ENCODE measurements around the gene ESRRA.
A peak's percentile ranks its signal among the peaks of the same experiment; 100 is the strongest.

The ESRRA gene

GRCh38 chr11:64305075-64305690 lies at the start of gene ESRRA:
Gene ESRRA, plus strand, starts transcription at chr11:64305524. Its CDS starts 1,656 bp downstream, at chr11:64307180.
- peak within 1 kb of the TSS; percentile 69 for H3K4me3 ChIP-seq (ENCODE audit: low read depth, low read length)
- TF ChIP-seq CTCF (IDR thresholded peaks at IDR 0.05; ENCODE audit: control insufficient read depth, extremely low read depth, insufficient read depth), result no peak
- peak; percentile 86 for DNase-seq (ENCODE audit: low read depth)

GRCh38 chr11:64256300-64256699 lies 49.0 kb upstream of the ESRRA start:
- H3K4me3 ChIP-seq (ENCODE audit: low read depth, low read length), result no peak overlapping the region
- DNase-seq (ENCODE audit: low read depth), result no peak
- no peak for TF ChIP-seq CTCF (IDR thresholded peaks at IDR 0.05; ENCODE audit: control insufficient read depth, extremely low read depth, insufficient read depth)

- H3K4me3 ChIP-seq (ENCODE audit: low read depth, low read length), result no peak overlapping the region
- no peak for DNase-seq (ENCODE audit: low read depth)
- no peak for TF ChIP-seq CTCF (IDR thresholded peaks at IDR 0.05; ENCODE audit: control insufficient read depth, extremely low read depth, insufficient read depth)
Observed at GRCh38 chr11:64258356-64258755, 47.0 kb upstream of the ESRRA start.

GRCh38 chr11:64258946-64259532 lies 46.3 kb upstream of the ESRRA start:
- TF ChIP-seq CTCF (IDR thresholded peaks at IDR 0.05; ENCODE audit: control insufficient read depth, extremely low read depth, insufficient read depth), result no peak
- no peak overlapping the region for H3K4me3 ChIP-seq (ENCODE audit: low read depth, low read length)
- DNase-seq (ENCODE audit: low read depth), result no peak

GRCh38 chr11:64259533-64260067 lies 45.7 kb upstream of the ESRRA start:
- no peak overlapping the region for H3K4me3 ChIP-seq (ENCODE audit: low read depth, low read length)
- no peak for TF ChIP-seq CTCF (IDR thresholded peaks at IDR 0.05; ENCODE audit: control insufficient read depth, extremely low read depth, insufficient read depth)
- no peak for DNase-seq (ENCODE audit: low read depth)

GRCh38 chr11:64260147-64260708 lies 45.1 kb upstream of the ESRRA start:
- no peak for DNase-seq (ENCODE audit: low read depth)
- no peak overlapping the region for H3K4me3 ChIP-seq (ENCODE audit: low read depth, low read length)
- no peak for TF ChIP-seq CTCF (IDR thresholded peaks at IDR 0.05; ENCODE audit: control insufficient read depth, extremely low read depth, insufficient read depth)

Data from LNCaP clone FGC (cell line).